Chondrocyte (in vitro differentiated cells): ENCODE measurements around the gene KLK3. TPM values are rescaled to one million over a fixed set of nuclear protein-coding genes. Genes with fewer than 3 reads are reported as not detected.

ENCODE experiments used
- DNase-seq: peaks from one replicate; pipeline ENCODE4 v3.0.0; 2021; ENCODE audit warnings: mixed read lengths, low spot score
- H3K27ac Mint-ChIP-seq: one replicate; pipeline ENCODE4 v1.8.0; 2021; ENCODE audit warnings: mild to moderate bottlenecking, moderate library complexity, mixed read lengths; ENCODE audit not compliant: unreplicated experiment
- H3K27me3 Mint-ChIP-seq: 2 replicates; pipeline ENCODE4 v1.8.0; 2021; ENCODE audit warnings: low read depth, mixed read lengths
- H3K36me3 Mint-ChIP-seq: 2 replicates; pipeline ENCODE4 v1.8.0; 2021; ENCODE audit warnings: low read depth, mixed read lengths
- H3K4me1 Mint-ChIP-seq: 2 replicates; pipeline ENCODE4 v1.8.0; 2021; ENCODE audit warnings: low read depth, mild to moderate bottlenecking, mixed read lengths
- H3K4me3 Mint-ChIP-seq: one replicate; pipeline ENCODE4 v1.8.0; 2021; ENCODE audit warnings: mild to moderate bottlenecking, moderate library complexity, mixed read lengths; ENCODE audit not compliant: unreplicated experiment
- H3K9me3 Mint-ChIP-seq: 2 replicates; pipeline ENCODE4 v1.8.0; 2021; ENCODE audit warnings: low read depth, mixed read lengths
- CTCF ChIP-seq: fragments of 200-600 bp; sonication (generic); IDR thresholded peaks from 2 replicates; pipeline ENCODE4 v1.5.0; 2021; ENCODE audit warnings: antibody characterized with exemption, mild to moderate bottlenecking, moderate library complexity
- total RNA-seq: library from RNA; stranded (reverse); gene quantifications from 3 replicates; pipeline ENCODE4 v1.2.1, GENCODE V29; 2021

KLK3 gene
- total RNA-seq, 1 donor from 2014 or later: not detected

GRCh38 chr19:50896591-50897190 is 42.0 kb downstream of the KLK3 start:
- H3K9me3 Mint-ChIP-seq: no peaks in the 10 kb centered on the region
- no peak for DNase-seq
- H3K36me3 Mint-ChIP-seq: no peaks in the 10 kb centered on the region
- no peaks in the 10 kb centered on the region for H3K4me1 Mint-ChIP-seq
- H3K27me3 Mint-ChIP-seq: peaks cover 8% of the 10 kb centered on the region
- H3K4me3 Mint-ChIP-seq: no peak overlapping the region
- no peak overlapping the region for H3K27ac Mint-ChIP-seq
- TF ChIP-seq CTCF: no peak

GRCh38 chr19:50897191-50897607 is 42.5 kb downstream of the KLK3 start:
- Mint-ChIP-seq H3K9me3 (no peaks in the 10 kb centered on the region), H3K27ac (no peak overlapping the region), H3K36me3 (no peaks in the 10 kb centered on the region), H3K4me3 (no peak overlapping the region), H3K4me1 (no peaks in the 10 kb centered on the region), H3K27me3 (peaks cover 8% of the 10 kb centered on the region)
- no peak for DNase-seq
- TF ChIP-seq CTCF: no peak

- Mint-ChIP-seq H3K9me3 (no peaks in the 10 kb centered on the region), H3K4me3 (no peak overlapping the region), H3K36me3 (no peaks in the 10 kb centered on the region), H3K27me3 (peaks cover 8% of the 10 kb centered on the region), H3K4me1 (no peaks in the 10 kb centered on the region), H3K27ac (no peak overlapping the region)
- no peak for DNase-seq
- TF ChIP-seq CTCF: no peak
Observed at GRCh38 chr19:50897612-50898011, 42.9 kb downstream of the KLK3 start.

- peaks cover 8% of the 10 kb centered on the region for H3K27me3 Mint-ChIP-seq
Observed at GRCh38 chr19:50898018-50898417, 43.3 kb downstream of the KLK3 start.

GRCh38 chr19:50899569-50899968 is 44.9 kb downstream of the KLK3 start:
- no peaks in the 10 kb centered on the region for H3K9me3 Mint-ChIP-seq
- peaks cover 8% of the 10 kb centered on the region for H3K27me3 Mint-ChIP-seq
- no peak for TF ChIP-seq CTCF
- no peaks in the 10 kb centered on the region for H3K4me1 Mint-ChIP-seq
- H3K36me3 Mint-ChIP-seq: no peaks in the 10 kb centered on the region
- H3K27ac Mint-ChIP-seq: no peak overlapping the region
- no peak overlapping the region for H3K4me3 Mint-ChIP-seq
- no peak for DNase-seq

More at GRCh38 chr19:50898018-50898417, 43.3 kb downstream of the KLK3 start:
- Mint-ChIP-seq H3K9me3 (no peaks in the 10 kb centered on the region), H3K27ac (no peak overlapping the region), H3K4me1 (no peaks in the 10 kb centered on the region), H3K36me3 (no peaks in the 10 kb centered on the region), H3K4me3 (no peak overlapping the region)
- TF ChIP-seq CTCF: no peak
- no peak for DNase-seq
